ENCODE measurements around the gene SAA1.

The SAA1 gene

GRCh38 chr11:18310800-18311340 is 44.8 kb downstream of the SAA1 start:
- DNase-seq (ENCODE audit: low read depth, low spot score): no peak

DNA sequence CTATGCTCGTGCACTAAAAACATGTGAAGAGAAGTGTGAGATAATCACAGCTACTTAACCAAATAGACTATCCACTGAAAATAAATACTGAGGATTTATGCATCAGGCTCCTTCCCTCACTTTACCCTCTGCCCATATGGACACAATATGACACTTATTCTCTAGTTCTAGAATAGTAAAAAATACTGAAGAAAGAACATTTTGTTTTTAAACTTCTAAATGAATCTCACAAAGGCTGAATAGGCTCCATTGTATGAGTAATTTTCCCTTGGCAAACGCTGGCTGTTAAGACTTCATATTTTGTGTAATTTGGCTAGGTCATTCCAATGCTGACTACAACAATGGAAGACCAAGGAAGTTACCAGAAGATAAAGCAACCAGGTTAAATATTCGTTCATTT is 45.9 kb downstream of the SAA1 start:
- DNase-seq (ENCODE audit: low read depth, low spot score): no peak

DNA sequence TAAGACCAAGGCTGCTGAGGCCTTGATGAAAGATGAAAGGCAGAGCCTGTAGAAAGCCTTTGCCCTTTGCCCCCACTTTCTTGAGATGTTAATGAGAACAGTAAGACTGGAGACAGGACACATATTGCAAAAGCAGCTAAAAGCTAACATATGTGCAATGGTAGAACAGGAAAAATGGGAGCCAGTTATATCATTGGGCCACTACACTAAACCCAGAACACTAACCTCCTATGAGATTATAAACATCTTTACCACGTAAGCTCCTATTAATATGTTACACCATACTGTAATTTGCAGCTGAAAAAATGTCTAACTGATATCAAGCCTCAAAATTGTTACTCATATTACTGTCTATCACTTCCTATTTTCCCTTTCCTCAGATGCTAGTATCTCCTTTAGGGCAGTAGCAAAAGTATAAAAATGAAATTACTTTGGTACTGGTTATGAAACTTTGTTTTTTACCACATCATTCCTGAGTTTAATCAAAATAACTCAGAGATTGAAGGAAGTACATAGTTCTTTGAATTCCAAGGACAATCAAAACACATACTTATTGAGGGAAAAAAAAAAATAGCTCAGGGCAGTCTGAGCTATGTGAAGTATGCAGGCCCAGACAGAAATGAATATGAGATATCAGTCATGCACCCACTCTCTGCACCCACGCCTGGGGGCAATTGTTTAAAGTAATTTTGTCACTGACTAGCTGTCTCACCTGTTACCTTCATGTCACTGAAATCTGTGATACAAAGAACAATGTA is 46.8 kb downstream of the SAA1 start:
- DNase-seq (ENCODE audit: low read depth, low spot score): no peak

DNA sequence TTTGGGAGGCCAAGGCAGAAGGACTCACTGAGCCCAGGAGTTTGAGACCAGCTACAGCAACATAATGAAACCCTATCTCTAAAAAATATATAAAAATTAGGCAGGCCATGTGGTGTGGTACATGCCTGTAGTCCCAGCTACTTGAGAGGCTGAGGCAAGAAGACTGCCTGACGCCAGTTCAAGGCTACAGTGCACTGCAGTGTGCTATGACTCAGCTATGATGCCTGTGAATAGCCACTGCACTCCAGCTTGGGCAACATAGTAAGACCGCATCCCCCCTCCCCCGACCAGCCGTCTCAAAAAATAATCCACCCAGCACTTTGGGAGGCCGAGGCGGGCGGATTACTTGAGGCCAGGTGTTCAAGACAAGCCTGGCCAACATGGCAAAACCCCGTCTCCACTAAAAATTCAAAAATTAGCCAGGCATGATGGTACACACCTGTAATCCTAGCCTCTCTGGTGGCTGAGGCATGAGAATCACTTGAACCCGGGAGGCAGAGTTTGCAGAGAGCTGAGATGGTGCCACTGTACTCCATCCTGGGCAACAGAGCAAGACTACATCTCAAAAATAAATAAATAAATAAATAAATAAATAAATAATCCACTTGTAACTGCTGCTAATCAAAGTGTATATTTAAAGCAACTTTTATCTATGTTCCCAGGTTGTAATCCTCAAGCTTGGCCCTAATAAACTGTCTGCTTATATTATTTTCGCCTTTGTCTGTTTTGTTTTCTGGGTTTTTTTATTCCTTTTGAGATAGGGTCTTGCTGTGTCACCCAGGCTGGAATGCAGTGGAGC is 48.1 kb downstream of the SAA1 start:
- no peak for DNase-seq (ENCODE audit: low read depth, low spot score)

DNA sequence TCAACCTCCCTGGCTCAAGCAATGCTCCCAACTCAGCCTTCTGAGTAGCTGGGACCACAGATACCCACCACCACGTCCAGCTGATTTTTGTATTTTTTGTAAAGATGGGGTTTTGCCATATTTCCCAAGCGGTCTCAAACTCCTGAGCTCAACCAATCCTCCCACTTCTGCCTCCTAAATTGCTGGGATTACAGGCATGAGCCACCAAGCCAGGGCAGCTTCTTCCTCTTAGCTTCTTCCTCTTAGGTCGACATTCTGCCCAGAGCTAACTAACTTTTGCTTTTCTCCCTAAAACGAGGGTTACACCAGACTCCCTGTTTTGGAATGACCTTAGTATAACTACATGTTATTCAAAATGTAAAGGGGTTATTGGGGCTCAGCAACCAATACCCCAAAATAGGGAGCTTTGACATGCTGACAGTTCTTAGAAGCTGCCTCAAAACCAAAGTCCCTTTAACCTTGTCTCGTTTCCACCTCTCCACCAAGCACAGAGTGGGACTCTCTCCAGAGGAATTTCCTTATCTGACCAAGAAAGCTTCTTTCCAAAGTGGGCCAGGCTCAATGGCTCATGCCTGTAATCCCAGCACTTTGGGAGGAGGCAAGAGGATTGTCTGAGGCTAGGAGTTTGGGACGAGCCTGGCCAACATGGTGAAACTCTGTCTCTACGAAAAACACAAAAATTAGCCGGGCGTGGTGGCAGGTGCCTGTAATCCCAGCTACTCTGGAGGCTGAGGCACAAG is 48.9 kb downstream of the SAA1 start:
- no peak for DNase-seq (ENCODE audit: low read depth, low spot score)

GRCh38 chr11:18315893-18316292 is 49.8 kb downstream of the SAA1 start:
- no peak for DNase-seq (ENCODE audit: low read depth, low spot score)

GRCh38 chr11:18317551-18317950 is 51.5 kb downstream of the SAA1 start:
- DNase-seq (ENCODE audit: low read depth, low spot score): no peak

All from brain pericyte (primary cell).